Amniotic epithelial cell (primary cell): ENCODE measurements around the gene EXOC1.

ENCODE experiments used
- DNase-seq: peaks from one replicate; pipeline ENCODE4 v3.0.0-alpha.2; 2010; ENCODE audit warnings: low read depth

EXOC1 gene

DNA sequence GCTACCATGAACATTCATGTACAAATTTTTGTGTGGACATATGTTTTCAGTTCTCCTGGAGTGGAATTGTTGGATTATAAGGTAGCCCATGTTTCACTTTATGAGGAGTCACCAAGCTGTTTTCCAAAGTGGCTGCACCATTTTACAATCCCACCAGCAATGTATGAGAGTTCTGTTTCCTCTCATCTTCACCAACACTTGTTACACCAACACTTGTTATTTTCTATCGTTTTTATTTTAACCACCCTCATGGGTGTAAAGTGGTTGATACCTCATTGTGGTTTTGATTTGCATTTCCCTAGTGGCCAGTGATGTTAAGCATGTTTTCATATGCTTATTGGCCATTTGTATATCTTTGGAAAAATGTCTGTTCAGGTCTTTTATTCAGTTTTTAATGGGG lies 4.1 kb downstream of the EXOC1 start:
- DNase-seq = no peak

GRCh38 chr4:55859711-55860110 lies 6.3 kb downstream of the EXOC1 start:
- DNase-seq = no peak

DNA sequence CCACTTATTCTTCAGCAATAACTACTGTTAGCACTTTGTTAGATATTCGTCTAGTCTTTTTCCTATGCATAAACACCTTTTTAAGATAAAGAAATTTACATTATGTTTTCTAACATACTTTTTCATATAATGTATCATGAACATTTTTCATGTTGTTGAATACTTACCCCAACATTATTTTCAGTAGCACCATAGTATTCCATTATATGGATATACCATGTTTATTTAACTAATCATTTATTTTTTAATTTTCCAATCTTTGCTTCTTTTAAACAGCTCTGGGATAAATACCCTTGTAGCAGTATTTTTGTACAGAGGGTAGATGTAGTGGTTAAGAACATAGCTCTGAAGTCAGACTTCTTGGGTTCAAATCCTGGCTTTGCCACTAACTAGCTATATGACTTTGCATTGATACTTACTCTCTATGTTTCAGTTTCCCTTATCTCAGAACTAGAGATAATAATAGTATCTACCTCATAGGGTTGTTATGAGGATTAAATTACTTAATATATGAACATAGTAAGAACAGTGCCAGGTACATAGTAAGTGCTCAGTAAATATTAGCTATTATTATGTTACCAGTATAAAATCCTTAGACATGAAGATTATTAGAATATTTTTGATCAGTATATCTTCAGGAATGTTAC lies 11.3 kb downstream of the EXOC1 start:
- no peak for DNase-seq

DNA sequence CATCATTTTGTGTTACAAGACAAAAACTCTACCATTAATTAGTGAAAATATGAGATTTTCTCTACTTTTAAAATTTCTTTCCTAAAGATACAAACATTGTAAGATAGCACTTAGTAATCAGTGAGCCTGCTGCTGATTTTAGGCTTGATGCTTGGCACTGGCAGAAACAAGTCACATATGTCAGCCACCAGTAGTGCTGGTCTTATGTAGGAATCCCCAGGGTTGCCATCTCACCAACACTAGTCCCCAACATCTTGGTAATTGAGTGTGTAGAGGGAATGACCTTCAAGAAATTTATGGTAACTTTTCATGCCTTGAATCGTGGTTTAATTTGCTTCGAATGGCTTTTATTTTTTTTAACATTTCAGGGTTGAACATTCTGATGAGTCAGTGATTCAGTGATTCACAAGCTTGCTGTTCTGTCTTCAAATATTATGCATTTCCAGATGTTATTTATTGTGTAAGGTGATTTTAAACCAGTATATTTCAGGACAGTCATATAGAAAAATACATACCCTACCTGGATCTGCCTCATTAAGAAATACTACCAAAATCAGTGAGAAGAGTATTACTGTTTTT lies 11.9 kb downstream of the EXOC1 start:
- DNase-seq = peak; percentile 71

DNA sequence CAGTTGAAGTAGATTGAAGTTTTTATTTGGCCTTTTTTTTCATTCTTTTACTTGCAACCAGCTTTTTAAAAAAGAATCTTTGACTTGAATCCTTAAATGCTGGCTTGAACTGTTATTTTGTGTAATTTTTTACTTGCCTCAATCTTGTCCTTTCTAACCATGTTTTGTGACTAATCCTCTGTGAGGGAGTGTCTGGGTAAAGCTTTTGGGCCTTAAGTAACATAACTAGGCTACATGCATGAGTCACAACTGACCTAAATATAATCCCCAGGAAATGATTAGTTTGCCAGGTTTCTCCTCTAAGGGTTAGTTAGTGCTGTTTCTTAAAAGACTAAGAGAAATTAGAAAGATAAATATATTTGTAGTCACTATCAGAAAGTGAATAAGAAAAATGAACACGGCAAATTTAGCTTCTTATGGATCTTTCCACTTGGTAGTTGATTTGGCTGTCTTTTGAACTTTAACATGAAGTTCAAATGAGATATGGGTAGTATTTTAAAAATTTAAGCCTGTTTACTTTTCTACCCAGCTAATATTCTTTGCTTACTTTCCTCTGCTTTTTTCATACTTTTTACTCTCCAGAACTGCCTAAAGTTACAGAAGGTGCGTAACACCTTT lies 13.0 kb downstream of the EXOC1 start:
- DNase-seq = peak; percentile 95

DNA sequence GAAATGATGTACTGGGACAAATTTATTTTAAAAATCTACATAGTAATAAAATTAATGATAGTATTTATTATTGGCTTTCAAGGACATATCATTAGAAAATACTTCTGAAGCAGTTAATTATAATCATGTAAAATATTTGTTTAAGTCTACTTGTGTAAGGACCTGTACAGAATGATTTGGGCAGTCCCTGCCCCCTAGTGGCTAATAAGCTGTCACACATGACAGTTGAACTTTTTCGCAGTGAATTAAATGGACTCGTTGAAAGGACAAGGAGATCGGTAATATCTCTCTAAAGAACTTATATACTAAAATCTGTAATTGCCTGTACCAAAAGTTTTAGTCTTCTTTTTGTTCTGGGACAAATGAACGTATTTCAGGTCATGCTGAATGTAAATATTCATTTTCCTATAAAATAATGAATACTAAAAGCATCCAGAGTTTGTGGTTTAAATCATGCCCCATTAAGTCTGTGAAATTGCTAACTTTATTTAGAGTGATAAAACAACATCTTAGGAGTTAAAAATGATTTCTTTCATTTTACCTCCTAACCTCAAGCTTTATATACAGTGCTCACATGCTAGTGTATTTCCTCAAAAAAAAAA lies 13.6 kb downstream of the EXOC1 start:
- DNase-seq = peak; percentile 75

GRCh38 chr4:55868581-55869090 lies 15.2 kb downstream of the EXOC1 start:
- no peak for DNase-seq

DNA sequence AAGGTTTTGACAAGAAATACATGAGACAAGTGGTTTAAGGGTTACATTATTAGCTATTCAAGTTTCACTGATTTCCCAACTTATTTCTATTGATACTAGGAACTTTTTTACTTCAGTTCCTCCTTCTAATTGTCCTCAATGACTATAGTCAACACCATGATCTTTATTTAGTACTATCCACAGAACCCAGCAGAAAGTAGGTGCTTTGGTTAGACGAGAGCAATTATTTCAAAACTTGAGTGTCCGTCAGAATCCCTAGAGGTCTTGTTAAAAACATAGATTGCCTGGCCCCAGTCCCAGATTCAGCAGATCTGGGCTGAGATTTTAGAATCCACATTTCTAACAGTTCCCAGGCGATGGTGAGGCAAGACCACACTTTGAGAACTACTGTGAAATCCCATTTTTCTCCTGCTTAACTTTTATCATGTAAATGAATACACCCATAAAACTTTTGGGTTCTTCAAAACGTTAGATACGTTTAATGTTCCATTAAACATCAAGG lies 17.9 kb downstream of the EXOC1 start:
- DNase-seq = no peak

GRCh38 chr4:55874831-55875230 lies 21.4 kb downstream of the EXOC1 start:
- no peak for DNase-seq

- no peak for DNase-seq
Measured at GRCh38 chr4:55876387-55876786, 22.9 kb downstream of the EXOC1 start.

DNA sequence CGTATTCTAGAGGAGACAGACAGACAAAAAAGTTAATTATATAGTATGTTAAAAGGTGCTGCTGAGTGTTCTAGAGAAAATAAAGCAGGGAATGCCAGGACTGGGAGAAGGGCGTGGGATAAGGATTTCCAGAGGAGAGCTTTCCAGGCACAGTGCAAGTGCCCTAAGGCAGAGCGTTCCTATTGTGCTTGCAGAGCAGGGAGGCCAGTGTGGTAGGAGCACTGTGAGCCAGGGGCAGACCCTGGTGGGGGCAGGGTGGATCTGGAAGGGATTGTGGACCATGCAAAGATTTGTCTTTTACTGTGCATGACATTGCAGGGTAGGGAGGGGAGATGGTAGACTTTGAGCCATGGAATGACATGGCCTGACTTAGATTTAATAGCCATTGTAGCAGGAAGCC lies 25.8 kb downstream of the EXOC1 start:
- no peak for DNase-seq

GRCh38 chr4:55880652-55881280 lies 27.3 kb downstream of the EXOC1 start:
- no peak for DNase-seq

DNA sequence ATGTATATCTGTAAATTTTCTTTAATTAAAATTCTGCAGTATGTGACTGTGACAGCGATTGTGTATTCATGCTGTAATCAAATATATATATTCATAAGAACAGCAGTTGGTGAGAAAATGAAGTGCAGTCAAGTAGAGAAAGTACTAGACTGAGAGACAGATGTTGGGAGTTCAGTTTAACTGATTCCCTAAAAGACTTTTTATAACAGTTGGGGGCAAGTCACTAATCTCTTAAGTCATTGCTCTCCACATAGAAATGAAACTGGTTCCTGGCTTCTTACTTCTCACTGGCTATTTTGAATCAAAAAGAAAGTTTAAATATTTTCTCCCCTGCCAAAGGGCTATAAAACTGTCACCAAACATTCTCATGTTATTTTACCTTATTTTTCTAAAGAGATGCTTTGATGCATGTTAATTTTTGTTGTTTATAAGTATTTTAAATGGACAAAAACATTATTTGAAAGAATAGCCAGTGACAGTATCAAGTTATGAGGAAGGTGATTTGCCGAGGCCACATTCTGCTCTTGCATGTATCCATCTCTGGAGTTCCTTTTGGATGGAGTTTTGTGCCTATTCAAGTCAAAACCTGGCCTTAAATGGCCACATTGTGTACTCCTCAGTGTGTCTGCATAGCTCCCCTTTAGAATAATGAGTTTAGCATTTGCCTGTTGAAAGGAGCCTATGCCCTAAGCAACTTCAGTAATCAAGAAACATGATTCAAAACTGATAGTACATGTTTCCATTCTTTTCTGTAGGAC lies 30.8 kb downstream of the EXOC1 start:
- no peak for DNase-seq

- DNase-seq = no peak
Measured at GRCh38 chr4:55884851-55885219, 31.4 kb downstream of the EXOC1 start.

- no peak for DNase-seq
Measured at GRCh38 chr4:55887594-55887993, 34.1 kb downstream of the EXOC1 start.

- no peak for DNase-seq
Measured at GRCh38 chr4:55892156-55892555, 38.7 kb downstream of the EXOC1 start.

- DNase-seq = no peak
Measured at GRCh38 chr4:55896622-55897021, 43.2 kb downstream of the EXOC1 start.

DNA sequence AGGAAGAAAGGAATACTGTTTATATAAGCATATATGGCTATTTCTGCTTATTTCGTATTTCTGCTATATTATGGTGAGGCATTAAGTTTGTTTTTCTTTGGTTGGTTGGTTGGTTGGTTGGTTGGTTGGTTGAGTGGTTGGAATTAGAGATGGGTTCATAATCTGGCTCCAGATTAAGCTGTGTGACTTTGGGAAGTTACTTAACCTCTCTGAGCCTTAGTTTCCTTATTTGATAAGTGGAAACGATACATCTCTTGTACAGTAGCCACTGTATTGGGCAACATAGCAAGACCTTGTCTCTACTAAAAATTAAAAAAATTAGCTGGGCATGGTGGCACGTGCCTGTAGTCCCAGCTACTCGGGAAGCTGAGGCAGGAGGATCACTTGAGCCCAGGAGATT lies 49.2 kb downstream of the EXOC1 start:
- no peak for DNase-seq

GRCh38 chr4:55903577-55903976 lies 50.1 kb downstream of the EXOC1 start:
- peak; percentile 47 for DNase-seq

- DNase-seq = peak; percentile 7
Measured at GRCh38 chr4:55904576-55904975, 51.1 kb downstream of the EXOC1 start.

GRCh38 chr4:55906323-55906722 lies 52.9 kb downstream of the EXOC1 start:
- no peak for DNase-seq

GRCh38 chr4:55906989-55907388 lies 53.5 kb downstream of the EXOC1 start:
- DNase-seq = peak; percentile 16
